Measurements from ENCODE around the gene CELF2.
"Not testable (repeated sequence)": the region's sequence is repeated elsewhere in the genome, so short reads cannot be mapped to it uniquely, and the experiment has no call there.

Gene CELF2

DNA sequence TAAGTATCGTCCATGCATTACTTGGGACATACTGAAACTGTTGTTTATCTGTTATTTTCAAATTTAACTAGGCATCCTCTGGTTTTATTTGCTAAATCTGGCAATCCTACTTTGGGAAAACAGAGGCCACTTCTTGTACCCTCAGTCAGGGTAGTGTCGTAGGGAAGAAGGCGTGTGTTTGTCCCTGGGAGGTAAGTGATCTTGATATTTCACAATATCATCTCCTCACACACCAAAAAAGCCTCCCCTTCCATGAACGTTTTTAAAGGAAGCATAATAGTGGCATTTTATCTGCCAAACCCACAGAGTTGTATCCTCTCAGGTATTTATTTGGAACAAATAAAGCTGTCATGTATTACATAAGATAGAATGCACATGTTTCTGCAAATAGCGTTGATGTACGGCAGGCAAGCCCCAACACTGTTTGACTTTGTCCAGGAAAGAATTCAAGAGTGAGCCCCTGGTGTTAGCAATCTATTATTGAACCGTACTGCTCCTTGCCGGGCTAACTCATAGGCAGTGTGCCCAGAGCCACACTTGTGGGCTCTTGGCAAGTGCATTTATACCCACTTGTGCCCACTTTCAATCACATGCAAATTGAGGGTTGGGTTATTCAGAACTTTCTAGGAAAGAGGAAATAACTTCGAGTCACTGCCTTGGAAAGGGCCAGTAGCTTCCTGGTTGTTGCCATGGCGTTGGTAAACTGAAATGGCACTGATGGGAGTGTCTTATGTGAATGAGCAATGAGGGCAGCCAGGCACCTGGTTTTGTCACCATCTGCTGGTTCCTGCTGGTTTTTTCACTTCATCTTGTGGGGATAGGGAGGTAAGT lies 327.8 kb downstream of the CELF2 start:
- DNase-seq (ENCODE audit: low read depth in 3 of 3), result no peak

DNA sequence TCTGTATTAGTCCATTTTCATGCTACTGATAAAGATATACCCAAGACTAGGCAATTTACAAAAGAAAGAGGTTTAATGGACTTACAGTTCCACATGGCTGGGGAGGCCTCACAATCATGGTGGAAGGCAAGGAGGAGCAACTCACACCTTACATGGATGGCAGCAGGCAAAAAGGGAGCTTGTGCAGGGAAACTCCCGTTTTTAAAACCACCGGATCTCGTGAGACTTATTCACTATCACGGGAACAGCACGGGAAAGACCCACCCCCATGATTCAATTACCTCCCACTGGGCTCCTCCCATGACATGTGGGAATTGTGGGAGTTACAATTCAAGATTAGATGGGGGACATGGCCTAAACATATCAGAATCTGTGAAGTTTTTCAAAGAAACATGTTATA lies 329.9 kb downstream of the CELF2 start:
- not testable (repeated sequence) for DNase-seq (ENCODE audit: low read depth in 3 of 3)

DNA sequence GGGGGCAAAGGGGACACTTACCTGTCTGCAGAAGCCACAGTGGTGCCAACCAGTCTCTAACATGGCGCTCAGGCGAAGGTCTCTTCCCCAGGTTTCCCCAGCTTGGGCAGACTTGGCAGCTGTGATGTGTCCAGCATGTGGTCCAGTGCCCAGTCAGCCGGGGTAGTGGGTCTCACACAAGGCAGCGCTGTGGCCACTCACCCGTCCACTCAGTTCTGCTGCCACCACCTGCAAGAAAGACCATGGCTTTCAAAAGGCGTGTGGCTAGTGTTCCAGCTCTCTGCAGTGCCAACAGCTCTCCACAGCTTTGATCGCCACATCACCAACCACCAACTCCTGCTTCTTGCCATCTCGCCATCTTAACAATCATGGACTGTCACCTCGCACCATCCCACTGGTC lies 334.1 kb downstream of the CELF2 start:
- no peak for DNase-seq (ENCODE audit: low read depth in 3 of 3)

DNA sequence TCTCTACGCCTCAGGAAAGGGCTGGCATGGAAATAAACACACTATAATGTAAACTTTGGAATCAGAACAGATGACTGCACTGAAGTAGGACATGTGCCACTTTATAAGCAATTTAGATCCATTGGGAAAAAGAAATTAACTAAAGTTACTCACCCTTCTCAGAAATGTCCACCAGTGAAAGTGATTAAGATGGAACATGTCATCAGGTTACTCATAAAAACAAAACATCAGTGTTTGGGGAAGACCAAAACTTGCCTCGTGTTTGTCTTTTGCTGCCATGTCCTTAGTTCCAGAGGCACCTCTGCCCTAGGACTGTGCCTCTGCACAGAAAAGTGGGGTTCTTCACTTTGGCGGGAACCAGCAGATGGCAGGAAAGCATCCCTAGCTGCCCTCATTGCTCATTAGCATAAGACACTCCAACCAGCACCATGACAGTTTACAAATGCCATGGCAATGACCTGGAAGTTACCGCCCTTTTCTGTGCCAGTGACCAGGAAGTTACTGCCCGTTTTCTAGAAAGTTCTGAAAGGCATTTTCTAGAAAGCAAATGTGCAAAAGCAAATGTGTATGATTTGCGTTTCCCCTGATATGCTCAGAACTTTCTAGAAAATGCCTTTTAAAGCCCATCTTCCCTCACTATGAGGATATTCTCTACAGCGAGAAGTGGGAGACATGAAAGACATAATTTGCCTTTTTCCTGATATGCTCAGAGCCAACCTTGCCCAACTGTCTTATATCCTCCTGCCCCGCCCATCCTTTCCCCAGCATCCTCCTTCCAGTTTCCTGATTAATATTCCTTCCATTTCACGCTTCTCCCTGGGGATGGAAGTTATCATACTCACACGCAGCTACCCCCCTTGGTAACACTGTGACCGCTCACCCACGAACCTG lies 335.6 kb downstream of the CELF2 start:
- DNase-seq (ENCODE audit: low read depth in 3 of 3), result no peak

DNA sequence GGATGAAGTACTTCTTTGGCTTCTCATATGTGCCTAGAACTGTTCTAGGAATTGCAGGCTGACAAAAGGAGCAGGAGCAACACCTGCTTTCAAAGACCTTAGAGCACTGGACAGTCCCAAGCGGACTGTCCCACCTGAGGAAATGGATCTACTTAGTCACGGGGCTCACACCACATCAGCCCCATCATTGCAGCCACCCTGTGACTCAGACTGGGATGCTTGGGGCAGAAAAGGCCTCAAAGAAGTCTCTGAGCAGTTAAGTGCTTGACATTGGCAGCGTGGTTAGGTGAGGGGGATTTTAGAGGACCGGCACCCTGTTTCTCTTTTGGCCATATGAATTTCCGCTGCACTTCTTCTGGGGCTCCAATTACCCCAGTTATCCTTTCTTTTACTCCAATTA lies 337.2 kb downstream of the CELF2 start:
- DNase-seq (ENCODE audit: low read depth in 3 of 3), result no peak

DNA sequence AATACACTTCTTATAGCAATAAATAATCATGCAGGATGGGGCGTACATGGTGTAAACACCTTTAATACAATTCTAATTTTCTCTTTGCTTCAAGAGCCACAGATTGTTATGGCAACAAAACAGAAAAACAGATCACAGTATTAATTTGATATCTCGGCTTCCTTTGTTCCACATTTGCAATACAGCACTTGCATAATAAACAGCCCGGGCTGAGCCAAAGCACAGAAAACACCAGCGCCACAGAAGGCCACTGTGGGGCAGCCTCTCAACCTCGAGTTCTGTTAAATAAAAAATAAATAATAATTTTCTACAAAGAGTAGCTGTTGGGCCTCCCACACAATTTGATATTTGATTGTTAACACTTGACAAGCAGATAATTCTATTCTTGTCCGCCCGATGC lies 337.9 kb downstream of the CELF2 start:
- no peak for DNase-seq (ENCODE audit: low read depth in 3 of 3)

DNA sequence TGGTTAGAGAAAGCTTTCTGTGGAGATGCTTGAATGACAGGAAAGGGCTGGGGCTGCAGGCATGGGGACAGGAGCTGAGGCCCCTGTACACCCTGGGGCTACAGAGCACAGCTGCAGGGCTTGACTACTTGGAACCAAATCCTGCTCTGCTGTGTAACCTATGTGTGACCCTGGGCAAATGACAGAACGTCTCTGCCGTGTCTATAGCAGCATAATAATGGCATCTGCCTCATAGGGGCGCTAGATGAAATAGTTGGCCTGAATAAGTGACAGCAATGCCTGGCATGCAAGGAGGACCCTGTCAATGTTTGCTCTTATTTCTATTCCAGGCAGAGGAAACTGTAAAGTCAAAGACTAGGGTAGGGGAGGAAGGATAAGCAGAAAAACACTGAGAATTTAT lies 339.8 kb downstream of the CELF2 start:
- DNase-seq (ENCODE audit: low read depth in 3 of 3), result no peak

DNA sequence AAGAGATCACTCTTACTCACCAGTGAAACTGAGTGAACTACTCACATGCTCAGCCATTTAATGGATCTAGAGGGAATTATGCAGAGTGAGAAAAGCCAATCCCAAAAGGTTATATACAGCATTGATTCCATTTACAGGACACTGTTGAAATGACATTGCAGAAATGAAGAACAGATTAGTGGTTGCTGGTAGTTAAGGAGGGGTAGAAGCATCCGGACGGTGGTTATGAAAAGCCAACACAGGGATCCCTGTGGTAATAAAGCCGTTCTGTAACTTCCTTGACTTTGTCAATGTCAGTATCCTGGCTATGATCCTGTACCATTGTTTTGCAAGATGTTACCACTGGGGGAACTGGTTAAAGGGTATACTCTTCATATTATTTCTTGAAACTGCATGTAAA lies 340.3 kb downstream of the CELF2 start:
- DNase-seq (ENCODE audit: low read depth in 3 of 3), result no peak

DNA sequence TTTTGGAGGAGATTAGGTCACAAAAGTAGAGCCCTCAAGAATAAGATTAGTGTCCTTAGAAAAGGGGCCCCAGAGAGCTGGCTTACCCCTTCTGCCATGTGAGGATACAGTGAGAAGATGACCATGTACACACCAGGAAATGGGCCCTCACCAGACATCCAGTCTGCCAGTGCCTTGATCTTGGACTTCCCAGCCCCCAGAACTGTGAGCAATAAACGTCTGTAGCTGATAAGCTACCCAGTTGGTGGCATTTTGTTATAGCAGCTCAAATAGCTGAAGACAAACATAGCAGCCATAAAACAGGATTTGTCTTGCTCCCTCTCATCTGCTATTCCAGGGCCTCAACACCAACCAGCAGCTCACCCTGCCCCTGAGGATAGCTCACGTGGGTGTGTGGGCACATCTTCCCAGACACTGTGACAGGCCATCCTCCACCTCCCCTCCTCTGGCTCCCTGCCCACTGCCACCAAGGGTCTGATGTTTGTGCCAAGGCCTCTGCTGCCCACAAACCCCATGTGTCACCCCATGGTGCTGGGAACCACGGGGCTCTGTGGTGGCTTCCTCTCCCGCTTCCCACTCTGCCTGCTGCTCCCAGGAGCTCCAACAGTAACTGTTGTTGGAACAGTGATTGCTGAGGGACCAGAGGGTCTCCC lies 341.4 kb downstream of the CELF2 start:
- DNase-seq (ENCODE audit: low read depth in 3 of 3), result no peak

DNA sequence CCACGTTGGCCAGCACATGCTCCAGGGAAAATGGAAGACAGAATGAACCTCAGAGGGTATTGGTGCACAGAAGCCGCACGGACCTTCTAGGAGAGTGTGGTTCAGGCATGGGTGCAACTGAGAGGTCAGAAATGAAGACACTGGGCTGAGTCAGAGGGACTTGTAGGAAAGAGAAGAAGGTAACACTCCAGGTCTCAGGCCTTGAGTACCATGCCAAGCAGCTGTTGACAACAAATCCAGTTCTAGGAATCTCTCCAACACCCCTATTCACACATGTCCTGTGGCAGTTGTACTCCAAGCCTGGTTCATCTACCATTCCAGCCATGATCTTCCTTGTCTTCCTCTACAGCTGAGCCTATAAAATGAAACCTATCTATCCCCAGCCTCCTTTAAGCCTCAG lies 342.2 kb downstream of the CELF2 start:
- DNase-seq (ENCODE audit: low read depth in 3 of 3), result no peak

DNA sequence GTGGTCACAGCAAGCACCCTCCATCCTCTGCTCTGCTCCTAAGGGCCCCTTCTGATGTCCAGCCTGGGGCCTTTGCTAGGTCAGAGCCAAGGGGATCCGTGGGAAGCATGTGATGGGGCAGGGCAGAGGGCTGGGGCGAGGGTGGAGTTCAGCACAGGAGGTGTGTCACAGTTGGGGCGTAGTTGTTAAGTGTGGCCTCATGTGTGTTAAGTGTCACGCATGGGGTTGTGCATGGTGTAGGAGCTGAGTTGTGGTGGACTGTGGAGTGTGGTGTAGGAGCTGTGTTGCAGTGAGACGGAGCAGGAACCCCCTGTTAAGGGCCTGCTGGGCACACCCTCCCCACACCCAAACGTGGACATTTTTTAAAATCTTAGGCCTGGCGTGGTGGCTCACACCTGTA lies 345.8 kb downstream of the CELF2 start:
- no peak for DNase-seq (ENCODE audit: low read depth in 3 of 3)

DNA sequence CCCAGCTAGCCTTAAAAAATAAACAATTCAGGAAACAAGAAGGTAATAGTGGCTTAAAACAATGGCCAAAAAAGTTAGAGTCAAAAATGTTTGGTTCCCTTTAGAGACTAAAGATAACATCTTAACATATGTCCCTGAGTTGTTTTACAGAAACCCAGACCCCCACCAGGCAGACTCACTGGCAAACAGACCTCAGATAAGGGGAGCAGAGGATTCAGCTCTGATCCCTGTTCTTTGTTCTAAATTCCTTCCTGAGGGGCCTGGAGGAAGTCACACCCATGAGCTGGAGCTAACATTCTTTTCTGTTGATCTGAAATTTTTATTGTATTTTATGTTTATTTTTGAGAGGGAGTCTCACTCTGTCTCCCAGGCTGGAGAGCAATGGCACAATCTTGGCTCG lies 346.6 kb downstream of the CELF2 start:
- no peak for DNase-seq (ENCODE audit: low read depth in 3 of 3)

DNA sequence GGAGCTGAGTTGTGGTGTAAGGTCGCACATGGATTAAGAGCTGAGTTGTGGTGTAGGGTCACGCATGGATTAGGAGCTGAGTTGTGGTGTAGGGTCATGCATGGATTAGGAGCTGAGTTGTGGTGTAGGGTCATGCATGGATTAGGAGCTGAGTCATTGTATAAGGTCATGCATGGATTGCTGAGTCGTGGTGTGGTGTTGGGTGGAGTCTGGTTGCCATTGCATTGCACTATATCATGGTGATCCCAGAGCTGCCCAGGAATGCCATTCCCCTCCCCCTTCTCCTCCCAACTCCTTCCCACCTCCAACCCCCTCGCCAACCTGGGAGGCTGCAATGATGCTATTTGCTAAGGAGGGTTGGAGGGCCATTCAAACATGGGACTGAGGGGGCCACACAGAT lies 349.2 kb downstream of the CELF2 start:
- DNase-seq (ENCODE audit: low read depth in 3 of 3), result not testable (repeated sequence)

DNA sequence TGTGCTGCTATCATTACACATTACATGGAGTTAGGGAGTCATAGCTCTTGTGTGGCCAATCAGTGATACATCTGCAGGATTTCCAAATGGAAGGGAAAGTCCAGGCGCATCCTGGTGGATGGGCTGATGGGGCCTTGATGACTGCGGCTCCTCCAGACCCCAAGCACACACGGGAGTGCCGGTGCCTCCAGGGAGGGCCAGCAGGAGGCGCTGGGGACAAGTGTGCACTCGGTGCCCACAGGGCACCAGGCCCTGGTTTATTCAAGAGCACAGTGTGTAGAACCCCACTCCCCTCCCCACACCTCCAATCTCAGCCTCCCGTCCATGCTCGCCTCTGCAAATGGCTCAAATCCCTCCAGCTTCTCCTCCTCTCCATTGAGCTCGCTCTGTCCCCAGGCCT lies 349.8 kb downstream of the CELF2 start:
- DNase-seq (ENCODE audit: low read depth in 3 of 3), result no peak

DNA sequence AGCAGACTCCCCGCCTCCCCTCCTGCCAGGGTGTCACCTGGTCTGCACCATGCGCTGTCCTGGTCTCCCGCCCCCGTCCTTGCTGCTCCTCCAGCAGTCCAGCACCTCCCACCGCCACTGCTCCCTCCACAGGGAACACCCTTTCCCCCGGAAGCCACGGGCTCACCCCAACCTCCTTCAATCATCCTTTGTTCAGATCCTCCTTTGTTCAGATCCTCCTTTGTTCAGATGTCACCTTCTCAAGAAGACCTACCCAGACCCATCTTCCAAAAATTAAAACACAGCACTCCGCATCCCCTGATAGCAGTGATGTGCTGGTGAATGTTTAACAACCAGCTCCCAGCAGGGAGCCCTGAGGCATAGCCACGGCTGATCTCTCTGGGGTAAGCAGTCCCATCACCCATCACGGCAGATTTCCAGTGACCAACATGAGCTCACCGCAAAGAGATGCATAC lies 356.1 kb downstream of the CELF2 start:
- DNase-seq (ENCODE audit: low read depth in 3 of 3), result no peak

DNA sequence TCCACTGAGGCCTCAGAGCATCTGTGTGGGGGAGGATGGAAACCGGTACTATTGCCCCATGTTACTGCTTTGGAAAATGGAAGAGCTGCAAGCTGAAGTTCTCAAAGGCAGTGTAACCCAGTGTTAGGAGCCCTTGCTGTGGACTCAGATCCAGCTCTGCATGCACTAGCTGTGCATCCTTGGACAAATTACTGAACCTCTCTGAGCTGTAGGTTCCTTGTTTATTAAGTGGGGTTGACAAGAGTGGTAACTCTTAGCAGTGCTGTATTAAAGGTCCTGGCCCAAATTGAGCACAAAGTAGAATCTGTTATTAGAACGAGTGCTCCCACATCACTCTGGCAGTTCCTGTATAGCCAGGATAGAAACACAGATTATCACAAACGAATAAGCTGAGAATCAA lies 359.6 kb downstream of the CELF2 start:
- DNase-seq (ENCODE audit: low read depth in 3 of 3), result no peak

DNA sequence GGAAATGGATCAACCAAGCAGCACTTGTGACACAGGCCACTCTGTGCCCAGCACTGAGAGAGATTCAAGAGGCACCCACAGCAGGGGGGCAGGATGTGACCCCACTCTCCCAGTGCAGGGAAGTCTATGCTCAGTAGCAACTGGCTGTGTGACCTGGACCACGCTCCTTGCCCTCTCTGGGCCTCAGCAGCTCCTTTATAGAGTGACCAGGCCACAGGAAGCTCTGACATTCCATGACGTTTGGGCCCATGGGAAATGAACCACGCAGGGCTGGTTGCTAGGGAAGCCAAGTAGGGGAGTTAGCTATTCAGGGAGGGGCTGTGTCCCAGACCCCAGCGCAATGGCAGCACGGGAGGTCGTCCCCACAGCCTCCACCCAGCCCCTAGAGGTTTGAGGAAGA lies 361.2 kb downstream of the CELF2 start:
- no peak for DNase-seq (ENCODE audit: low read depth in 3 of 3)

DNA sequence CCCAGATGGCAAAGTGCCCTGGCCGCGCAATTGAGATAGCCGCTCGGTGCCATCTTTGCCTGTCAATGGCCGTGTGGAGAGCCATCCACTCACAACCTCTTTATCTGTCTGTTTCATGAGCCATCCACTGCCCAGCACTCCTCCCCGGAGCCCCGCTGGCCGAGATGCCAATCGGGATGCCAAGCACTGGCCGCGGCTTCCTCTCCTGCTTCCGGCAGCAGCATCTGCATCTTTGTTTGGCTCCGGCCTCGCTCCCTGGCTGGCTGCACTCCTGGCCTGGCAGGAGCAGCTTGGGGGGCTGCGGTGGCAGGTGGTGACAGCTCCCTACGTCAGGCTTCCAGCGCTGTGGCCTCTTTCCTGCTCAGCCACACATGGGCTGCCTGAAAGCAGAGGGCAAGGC lies 362.1 kb downstream of the CELF2 start:
- DNase-seq (ENCODE audit: low read depth in 3 of 3), result no peak

DNA sequence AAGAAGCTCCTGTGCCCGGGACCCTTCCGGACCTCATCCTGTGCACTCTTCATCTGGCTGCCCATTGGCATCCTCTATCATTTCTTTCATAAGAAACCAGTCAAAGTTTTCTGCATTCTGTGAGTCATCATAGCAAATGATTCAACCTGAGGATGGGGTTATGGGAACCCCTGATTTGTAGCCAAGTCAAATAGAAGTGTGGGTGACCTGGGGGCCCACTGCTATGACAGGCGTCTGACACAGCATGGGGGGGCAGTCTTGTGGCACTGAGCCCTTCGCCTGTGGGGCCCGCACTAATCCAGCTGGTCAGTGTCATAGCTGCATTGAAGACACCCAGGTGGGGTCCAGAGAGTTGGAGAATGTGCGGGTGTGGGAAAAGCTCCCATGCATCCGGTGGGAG lies 363.4 kb downstream of the CELF2 start:
- DNase-seq (ENCODE audit: low read depth in 3 of 3), result peak in 1 of 3 experiments; percentile 34

DNA sequence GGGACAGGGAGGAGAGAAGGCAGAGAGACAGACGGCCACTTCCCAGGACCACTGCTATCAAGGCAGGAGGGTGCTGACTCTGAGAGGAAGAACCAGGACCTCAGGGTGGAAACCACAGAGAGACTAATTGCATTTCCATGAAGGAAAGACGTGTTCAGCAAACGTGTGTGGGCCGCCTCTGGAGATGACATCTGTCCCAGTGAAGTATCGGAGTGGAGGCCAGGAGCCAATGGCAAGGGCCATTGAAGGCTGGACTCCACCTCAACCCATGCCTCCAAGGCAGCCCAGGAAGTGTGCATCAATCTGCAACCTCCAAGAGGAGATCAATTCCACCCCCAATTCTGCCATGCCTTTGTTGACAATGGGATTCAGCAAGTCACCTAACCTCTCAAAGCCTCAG lies 363.8 kb downstream of the CELF2 start:
- DNase-seq (ENCODE audit: low read depth in 3 of 3), result no peak

DNA sequence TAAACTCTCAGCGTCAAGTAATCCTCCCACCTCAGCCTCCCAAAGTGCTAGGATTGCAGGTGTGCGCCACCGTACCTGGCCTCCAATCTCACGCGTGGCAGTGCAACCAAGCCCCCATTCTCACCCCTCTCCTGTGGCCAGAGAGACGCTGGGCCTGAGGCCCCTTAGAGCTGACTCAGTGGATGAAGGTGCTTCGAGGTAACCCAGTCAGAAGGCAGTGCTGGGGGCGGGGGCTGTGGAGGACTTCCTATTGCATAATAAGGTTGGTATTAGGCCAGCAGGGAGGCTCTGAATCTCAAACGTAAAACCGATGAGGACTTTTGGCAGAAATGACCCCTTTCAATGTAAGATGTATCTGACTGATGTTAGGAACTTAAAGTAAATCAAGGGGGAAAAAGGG lies 364.5 kb downstream of the CELF2 start:
- no peak for DNase-seq (ENCODE audit: low read depth in 3 of 3)

DNA sequence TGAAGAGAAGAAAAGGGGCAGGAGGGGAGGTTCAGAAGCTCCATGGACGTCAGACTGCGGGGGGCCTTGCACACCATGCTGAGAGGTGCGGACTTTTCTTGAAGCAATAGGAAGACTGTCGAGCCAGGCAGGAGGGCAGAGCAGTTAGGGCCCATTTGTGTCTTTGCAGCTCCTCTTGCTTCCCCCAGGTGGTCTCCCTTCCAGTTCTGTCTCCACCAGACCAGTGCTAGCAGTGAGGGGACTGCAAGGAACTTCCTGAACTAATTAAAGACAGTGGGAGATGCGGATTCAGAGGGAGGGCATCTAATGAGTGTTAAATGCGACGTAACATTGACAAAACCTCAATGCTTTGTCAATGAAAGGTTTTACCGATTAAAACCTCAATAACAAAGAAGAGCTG lies 368.4 kb downstream of the CELF2 start:
- no peak for DNase-seq (ENCODE audit: low read depth in 3 of 3)
